GM21447 (cell line): Measurements from ENCODE around the gene KRT12.
"Not testable (repeated sequence)": the region's sequence is repeated elsewhere in the genome, so short reads cannot be mapped to it uniquely, and the experiment has no call there.

ENCODE experiments used
- ATAC-seq: cut with Tn5 transposase; IDR thresholded peaks from one replicate; pipeline ENCODE4 v1.9.1; 2021; ENCODE audit not compliant: unreplicated experiment

Gene KRT12

DNA sequence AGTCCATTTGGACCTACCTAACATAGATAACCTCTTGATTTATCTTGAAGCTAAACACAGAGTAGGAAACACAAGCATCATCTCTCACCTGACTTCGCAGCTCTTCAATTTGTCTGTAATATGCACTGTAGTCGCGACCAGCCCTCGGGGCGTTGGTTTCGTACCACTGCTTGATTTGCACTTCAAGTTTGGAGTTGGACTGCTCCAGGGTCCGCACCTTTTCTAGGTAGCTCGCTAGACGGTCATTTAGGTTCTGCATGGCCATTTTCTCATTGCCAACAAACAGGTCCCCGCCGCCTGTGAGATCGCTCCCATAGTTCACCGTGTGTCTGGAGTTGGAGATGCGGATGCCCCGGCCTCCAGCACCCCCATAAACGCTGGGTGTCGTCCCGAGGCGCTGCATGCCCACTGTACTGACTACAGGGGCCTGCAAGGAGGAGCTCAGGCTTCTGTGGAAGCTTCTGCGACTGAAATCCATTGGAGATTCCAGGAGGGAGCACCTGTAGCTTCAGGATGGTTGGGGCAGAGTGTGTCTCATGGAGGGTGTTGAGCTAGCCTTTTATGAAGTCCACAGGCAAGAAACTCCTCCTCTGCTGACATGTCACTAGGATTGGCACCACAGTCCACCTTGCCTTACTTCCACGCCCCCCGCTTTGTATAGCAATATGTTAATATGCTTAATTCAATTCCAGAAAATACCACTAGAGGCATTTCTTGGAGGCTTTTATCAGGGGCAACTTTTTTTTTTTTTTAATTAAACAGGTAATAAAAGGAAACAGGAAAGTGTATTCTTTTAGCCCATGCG is 17.9 kb upstream of the KRT12 start, which contains the start of gene KRT20:
KRT20 (minus strand) TSS at position 535 of the 805 bp plus-strand sequence; CDS start at position 478, 57 bp downstream.
- ATAC-seq, result no peak

DNA sequence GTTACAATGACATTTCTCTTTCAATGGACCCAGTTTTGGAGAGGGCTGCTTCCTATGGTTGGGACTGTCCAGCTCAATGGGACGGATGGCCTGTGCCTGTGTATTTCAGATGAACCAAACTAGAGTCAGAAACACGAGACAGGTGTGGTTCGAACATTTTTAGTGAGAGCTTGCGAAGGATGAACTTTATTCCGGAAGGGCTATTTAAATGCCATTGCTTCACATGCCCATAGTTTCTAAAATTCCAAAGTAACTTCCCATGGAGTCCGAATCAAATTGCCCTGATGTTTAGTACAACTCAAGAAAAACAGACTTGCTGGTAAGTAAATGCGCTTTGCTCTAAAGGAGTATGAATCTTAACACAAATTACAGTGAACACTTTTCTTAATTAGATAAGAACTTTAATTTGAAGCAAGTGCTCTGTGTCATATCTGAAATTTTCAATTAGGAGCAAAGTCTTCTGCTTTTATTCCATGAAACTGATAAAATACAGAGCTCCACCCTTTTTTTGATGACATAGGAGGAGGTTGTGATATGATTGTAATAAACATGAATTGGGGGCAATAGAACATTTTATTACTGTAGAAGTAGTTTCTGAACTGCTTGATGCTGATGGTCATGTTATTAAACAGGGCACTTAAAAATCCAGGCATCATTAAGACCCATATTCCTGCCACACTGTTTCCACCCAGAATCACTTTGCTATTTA is 16.8 kb upstream of the KRT12 start:
- no peak for ATAC-seq

DNA sequence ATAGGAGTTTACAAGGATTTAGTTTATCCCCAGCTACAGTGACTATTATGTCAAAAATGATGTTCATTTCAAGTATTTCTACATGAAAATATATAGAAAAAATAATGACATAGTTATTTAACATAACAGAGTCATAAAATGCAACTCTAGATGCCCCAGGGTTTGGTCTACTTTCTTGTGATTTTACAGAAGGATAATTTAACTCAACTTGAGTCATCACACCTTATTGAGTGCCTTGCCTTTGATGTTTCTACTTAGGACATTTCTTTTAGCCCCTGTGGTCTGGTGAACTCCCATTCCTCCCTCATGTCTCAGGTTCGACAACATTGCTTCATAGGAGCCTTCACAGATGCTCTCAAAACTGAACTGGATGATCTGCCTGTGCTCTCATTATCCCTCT is 16.0 kb upstream of the KRT12 start:
- no peak for ATAC-seq

DNA sequence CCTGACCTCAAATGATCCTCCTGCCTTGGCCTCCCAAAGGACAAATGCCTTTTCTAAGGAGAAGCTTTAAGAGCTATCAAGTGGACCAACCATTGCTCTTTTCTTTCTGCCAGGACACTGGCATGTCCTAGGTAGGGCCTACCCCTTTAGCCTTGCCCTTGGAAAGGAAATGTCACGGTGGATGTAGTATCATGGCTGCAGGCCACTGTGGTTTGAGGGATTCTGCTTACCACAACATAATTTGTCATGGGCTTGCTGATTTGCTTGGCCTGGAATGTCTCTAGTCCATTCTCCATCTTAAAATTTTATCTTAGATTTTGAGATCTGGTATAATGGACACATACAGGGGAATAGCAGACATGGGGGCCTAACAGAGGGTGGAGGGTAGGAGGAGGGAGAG is 12.0 kb upstream of the KRT12 start:
- no peak for ATAC-seq

DNA sequence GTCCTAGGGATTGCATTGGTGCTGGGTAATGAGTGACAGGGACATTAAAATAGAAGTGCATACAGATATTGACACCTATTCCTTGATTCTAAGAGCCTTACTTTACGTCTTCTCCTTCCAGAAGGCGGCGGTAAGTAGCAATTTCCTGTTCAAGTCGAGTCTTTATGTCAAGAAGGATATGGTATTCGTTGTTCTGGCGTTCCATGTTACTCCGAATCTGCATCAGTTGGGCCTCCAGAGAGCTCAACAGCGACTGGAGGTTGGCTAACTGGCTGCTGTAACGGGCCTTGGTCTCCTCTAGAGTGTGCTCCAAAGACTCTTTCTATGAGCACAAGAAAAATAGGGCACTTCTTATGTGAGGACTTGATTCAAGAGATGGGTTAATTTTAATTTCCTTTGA is 11.0 kb upstream of the KRT12 start:
- no peak for ATAC-seq

DNA sequence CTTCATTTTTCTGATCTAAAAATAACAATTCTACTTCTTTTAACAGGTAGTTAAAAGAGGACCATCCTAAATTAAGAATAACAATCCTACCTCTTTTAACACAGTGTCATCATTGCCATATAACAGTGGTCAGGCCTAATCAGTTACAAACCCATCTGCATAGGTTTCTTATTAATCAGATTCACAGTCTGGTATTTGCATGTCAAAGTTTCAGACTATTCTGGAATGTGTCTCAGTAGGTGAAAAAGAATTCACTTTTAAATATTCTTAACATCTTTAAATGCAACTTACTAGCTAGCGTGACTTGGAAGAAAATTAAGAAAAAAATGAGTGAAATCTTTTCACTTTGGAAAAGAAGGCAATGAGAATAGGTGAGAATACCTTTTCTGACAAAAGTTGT is 6.8 kb upstream of the KRT12 start:
- no peak for ATAC-seq

DNA sequence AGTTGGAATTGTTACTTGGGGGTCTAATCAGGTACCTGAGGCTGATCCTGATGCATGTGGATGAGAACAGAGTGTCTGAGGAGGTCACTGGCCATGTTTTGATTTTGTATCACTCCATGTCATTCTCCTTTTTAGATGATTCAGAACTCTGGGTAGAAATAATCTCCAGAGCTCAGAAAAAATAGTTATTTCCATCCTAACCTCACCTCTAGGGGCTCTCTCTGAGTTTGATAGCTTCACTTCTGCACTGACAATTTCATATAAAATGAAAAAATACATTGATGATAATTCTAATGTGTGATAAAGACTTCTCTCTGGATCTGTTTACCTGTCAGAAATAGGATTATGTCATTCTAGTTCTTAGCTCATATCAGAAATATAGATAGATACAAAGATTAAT is 6.2 kb upstream of the KRT12 start:
- ATAC-seq, result no peak

DNA sequence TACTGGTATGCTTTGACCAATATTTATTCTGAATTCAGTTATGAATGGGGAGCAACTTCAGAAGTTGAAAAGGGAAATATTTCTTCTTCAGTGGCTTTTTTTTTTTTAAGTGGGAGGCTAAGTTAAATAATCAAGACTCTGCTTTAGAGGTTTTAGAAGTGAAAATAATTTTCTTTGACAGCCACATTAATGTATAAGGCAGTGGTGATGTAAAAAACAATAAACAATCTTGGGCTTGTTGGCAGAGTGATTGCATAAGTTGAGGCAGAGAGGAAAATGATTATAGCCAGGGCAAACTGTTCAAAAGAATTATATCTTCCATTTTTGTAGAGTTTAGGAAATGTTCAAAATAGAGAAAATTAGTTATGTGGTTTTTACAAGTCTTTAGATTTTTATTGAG is 5.4 kb upstream of the KRT12 start:
- no peak for ATAC-seq

DNA sequence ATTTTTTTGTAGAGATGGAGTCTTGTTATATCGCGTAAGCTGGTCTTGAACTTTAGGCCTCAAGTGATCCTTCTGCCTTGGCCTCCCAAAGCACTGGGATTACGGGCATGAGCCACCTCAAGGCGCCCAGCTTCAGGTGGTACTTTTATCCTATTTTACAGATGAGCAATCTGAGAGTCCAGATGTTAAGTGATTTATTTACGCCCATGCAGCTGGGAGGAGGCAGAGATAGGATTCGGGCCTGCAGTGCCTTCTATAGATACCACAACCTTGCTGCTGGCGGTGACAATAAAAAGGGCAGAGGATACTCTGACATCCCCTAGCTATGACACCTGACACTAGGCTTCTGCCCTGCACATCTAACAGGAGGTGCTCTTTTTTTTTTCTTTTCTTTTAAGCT is 4.3 kb upstream of the KRT12 start:
- no peak for ATAC-seq

DNA sequence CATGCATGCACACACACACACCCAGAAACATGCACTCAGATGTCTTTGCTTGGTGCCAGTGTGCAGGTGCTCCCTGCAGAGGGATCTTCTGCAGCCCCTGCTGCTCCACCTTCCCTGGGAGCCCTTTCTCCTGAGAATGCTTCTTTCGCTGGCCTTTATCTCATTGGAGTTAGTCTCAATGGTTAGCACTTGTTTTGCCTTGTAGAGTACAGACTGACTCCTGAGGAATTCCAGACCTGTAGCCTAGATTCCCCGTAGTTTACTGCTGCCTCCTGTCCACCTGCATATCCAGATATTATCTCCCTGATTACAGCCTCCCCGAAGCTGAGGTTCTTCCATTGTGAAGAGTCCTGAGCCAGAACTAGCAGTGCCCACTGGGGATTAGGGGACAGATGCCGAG is 3.1 kb upstream of the KRT12 start:
- no peak for ATAC-seq

DNA sequence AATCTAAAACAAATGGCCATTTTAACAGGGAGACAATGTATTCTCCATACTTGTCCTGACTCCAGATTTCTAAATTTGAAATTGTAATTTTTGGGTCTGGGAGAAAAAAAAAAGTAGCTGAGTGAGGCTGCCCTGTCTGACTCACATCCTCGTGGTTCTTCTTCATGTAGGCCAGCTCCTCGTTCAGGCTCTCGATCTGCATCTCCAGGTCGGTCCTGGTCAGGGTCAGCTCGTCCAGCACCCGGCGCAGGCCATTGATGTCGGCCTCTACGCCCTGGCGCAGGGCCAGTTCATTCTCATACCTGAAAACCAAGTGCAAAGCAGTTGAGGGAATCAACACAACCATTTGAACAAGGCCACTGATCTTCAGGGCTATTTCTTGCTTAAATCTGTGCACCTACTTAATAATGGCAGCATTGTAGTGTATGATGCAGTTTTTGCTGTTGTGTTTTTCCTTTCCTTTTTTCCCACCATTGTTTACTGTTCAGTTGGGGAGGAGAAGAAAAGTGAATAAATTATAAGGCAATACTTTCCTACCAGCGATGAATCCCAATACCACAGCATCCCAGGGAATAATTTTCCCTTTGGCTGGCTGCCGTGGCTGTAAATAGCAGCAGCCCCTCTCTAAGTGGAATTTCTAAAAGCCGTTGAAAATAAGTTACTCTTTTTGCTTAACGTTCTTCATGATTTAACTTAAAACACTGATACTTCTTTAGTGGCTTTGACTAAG is 2.2 kb downstream of the KRT12 start:
- no peak for ATAC-seq

DNA sequence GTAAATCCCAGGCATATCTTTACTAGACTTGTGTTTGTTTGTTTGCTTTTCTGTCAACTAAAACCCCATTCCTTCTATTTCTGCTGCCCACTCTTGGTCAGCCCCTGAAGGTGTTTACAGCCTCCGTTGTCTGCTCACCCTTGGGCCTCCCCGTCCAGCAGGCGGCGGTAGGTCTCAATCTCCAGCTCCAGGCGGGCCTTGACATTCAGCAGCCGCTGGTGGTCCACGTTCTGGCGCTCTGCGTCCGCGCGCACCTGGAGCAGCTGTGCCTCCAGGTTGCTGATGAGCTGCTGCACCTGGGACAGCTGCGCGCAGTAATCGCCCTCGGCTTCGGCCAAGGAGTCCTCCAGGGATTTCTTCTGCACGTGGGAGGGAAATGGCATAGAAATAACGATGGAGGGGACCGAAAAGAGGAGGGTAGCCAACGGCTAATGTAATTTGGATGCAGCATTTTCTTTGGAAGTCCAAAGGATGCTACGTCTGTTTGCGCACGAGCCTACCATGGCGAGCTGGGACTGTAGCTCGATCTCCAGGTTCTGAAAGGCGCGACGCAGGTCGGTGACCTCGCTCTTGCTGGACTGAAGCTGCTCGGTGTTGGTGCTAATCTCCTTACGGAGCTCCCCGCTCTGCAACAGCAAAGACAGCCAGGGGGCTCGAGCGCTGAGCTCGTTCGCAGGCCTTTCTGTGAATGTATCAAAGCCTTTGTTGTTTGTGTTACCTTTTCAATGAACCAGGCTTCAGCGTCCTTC is 3.9 kb downstream of the KRT12 start:
- no peak for ATAC-seq

DNA sequence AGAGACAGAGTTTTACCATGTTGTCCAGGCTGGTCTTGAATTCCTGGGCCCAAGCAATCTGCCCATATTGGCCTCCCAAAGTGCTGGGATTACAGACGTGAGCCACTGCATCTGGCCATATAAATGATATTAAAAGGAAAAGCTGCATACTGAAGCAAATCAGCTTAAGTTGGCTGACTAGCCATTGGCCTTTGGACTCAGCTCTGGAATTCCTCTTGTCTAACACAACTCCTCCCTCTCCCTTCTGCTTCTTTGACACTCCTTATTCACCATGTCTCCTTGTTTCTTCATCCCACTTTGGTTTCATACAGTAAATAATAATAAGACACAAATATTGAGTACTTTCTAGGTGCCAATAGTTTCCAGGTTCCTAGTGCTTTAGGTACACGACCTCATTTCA is 7.5 kb downstream of the KRT12 start:
- no peak for ATAC-seq

DNA sequence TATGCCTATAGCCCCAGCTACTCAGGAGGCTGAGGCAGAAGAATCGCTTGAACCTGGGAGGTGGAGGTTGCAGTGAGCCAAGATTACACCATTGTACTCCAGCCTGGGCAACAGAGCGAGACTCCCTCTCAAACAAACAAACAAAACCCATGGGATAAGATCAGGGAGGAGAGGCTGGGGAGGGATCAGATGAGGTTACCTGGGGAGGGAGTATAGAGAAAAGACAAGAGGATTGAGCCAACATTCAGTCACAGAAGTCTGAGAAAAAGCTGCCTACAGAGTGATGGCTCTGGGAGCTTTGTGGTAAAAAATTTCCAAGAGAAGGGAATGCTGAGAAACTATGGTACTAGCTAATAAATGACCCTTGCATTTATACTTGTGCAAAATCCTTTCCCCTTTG is 8.4 kb downstream of the KRT12 start:
- ATAC-seq, result not testable (repeated sequence)

DNA sequence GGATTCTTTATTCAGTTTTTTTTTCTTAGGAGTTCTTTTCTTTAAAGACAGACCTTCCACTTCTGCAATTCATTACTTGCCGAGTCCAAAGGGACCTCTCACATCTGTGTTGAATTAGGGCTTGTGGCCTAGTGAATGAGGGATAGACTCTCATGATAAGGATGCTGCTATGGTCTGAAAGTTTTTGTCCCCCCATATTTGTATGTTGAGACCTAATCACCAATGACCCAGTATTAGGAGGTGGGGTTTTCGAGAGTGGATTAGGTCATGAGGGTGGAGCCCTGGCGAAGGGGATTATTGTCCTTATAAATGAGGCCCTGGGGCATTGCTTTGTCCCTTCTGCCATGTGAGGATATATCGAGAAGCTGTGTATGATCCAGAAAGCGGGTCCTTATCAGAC is 9.5 kb downstream of the KRT12 start:
- ATAC-seq, result no peak

DNA sequence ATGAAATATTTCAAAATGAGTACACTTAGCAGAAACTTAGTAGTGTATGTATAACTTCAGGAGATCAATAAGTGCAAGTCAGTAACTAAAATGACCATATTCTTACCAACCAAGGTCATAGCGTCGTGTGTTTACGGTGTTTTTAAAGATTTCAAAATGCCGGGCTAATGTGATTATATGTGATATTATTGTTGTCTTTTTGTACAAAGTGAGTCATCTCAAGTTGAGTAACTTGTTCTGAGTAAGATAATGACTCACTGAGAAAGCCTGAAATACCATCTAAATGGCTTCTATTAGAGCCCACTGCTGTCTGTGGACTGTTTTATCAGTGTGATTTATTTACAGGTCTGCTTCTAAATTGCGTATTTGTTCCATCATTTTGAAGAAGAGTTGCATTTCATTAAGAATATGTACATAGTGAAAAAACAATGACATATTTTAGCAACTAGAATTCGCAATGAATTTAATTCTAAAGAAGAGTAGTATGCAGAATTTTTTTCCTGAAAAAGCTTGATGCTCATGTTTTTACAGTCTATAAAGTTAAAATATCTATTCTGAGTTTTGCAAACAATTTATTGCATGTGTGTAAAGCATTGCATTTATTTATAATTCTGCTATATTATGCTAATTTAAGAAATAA is 12.7 kb downstream of the KRT12 start:
- no peak for ATAC-seq

DNA sequence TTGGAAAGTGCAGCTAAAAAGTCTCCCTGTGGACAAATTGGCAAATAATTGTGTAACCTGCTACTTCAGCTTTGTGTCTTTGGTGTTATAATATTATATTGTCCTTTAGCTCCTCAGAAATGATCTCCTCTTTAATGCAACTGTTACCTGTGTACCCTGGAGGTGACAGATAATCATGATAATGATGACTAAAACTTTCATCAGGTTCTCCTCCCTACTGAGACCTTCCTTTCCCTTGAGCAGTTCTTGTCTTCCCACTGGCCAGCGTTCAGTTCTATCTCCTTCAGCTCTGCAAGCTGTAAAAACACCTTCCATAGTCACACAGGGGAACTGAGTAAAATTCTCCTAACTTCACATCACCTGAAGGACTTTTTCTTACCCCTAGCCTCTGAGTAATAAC is 14.7 kb downstream of the KRT12 start:
- no peak for ATAC-seq

DNA sequence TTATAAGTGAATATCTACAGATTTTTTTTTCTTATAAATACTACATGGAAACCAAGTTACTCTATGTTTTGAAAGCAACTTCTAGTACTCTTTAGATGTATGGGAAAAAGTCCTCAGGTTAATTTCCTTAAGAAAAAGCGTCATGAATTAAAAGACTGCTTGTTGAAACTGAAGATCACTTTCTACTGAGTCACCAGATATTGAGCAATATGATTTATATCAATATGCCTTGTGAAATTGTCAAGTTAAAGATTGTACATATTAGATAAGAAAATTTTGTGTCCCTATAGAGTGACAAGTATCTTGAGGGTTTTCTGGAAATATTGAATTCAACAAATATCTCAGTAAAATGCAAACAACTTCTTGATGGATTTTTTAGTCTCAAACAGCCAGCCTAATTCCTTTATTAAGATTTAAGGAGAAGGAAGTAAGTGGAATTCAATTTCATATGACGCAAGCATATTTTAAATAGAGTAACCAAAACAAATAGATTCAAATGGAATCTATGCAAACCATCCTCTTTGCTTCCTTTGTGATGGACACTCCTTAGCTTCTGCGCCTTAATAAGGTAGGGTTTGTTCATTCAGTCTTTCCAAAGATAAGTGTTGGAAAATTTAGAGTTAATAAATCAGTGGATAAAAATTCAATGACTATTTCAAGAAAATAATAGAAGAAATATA is 16.6 kb downstream of the KRT12 start:
- ATAC-seq, result no peak

DNA sequence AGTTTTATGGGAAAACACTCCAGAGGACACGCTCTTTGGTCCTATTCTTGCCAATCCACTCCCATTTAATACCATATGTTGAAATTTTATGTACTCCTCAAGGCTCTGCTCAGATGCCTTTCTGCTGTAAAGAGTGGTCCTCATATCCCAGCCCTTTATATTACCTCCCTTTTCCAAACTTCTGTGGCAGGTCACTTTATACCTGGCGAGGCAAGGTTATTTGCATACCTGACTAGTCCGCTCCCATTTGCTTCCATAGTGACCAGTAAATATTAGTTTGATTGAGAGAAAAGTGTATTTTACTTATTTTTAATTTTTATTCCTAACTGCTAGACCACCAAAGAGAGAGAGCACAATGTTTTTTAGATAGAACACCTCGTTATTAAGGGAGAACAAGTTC is 17.3 kb downstream of the KRT12 start:
- ATAC-seq, result no peak

DNA sequence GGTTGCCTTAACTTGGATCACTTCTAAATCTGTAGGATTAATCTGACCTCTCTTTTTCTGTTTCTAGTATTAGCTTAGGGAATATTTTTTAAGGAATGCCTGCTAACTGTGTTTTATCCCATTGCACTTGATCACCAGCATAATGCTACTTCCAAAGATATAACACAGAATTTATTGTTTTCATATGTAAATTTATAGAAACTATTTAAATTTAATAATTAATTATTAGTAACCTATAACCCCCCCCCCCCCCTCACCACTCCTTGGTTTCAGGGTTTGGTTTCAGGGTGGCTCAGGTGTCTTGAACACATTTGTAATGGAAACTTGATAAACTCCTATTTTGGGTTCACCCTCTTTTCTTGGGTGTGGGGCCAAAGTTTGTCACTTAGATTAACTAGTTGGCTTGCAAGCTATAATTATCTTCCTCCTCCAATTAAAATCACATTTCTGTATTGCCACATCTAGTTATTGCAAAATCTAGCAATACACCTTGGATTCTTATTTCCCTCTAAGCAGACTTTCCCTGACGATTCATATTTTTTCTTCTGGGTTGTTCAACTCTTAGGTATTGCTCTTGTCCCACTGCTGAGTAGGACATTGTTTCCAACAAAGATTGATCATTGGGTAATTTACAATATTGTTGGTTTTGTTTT is 18.3 kb downstream of the KRT12 start:
- no peak for ATAC-seq
